MM.1S (cell line): ENCODE measurements around the gene ANKS4B.

Experiments
- DNase-seq: peaks from one replicate; pipeline ENCODE4 v3.0.0-alpha.2; 2015
- H2AFZ ChIP-seq: fragments of 300-600 bp; sonication (generic); 2 replicates; pipeline ENCODE4 v1.6.0; 2016; ENCODE audit warnings: antibody characterized with exemption, low read length
- H3F3A ChIP-seq: fragments of 300-600 bp; sonication (generic); 2 replicates; pipeline ENCODE4 v1.6.1; 2016; ENCODE audit warnings: mild to moderate bottlenecking, antibody characterized with exemption, low read length, moderate library complexity, mixed read lengths; ENCODE audit not compliant: insufficient read depth
- H3K27ac ChIP-seq: fragments of 300-600 bp; sonication (generic); 2 replicates; pipeline ENCODE4 v1.5.1; 2016; ENCODE audit warnings: mild to moderate bottlenecking, low read length
- H3K27me3 ChIP-seq: fragments of 300-600 bp; sonication (generic); replicated peaks from 2 replicates; pipeline ENCODE4 v1.6.0; 2016; ENCODE audit warnings: low read length; ENCODE audit not compliant: insufficient read depth
- H3K36me3 ChIP-seq: fragments of 300-600 bp; sonication (generic); replicated peaks from 2 replicates; pipeline ENCODE4 v1.6.1; 2016; ENCODE audit warnings: mild to moderate bottlenecking, low read length, mixed read lengths; ENCODE audit not compliant: insufficient read depth
- H3K4me1 ChIP-seq: fragments of 300-600 bp; sonication (generic); 2 replicates; pipeline ENCODE4 v1.6.1; 2016; ENCODE audit warnings: low read length, mixed read lengths
- H3K4me2 ChIP-seq: fragments of 300-600 bp; sonication (generic); 2 replicates; pipeline ENCODE4 v1.6.0; 2016; ENCODE audit warnings: low read depth, low read length
- H3K4me3 ChIP-seq: fragments of 300-600 bp; sonication (generic); 2 replicates; pipeline ENCODE4 v1.5.1; 2016; ENCODE audit warnings: low read length, mixed read lengths
- H3K79me2 ChIP-seq: fragments of 300-600 bp; sonication (generic); 2 replicates; pipeline ENCODE4 v1.6.1; 2016; ENCODE audit warnings: mixed run types, low read length, mixed read lengths
- H3K9ac ChIP-seq: fragments of 300-600 bp; sonication (generic); 2 replicates; pipeline ENCODE4 v1.6.1; 2016; ENCODE audit warnings: low read length, mixed read lengths
- H3K9me2 ChIP-seq: fragments of 300-600 bp; sonication (generic); replicated peaks from 2 replicates; pipeline ENCODE4 v1.6.1; 2016; ENCODE audit warnings: mild to moderate bottlenecking, low read length, mixed read lengths; ENCODE audit not compliant: insufficient read depth
- H3K9me3 ChIP-seq: fragments of 300-600 bp; sonication (generic); replicated peaks from 2 replicates; pipeline ENCODE4 v1.6.1; 2016; ENCODE audit warnings: mild to moderate bottlenecking, low read length, mixed read lengths; ENCODE audit not compliant: insufficient read depth
- H4K20me1 ChIP-seq: fragments of 300-600 bp; sonication (generic); 2 replicates; pipeline ENCODE4 v1.6.1; 2016; ENCODE audit warnings: mild to moderate bottlenecking, low read length, moderate library complexity, mixed read lengths; ENCODE audit not compliant: insufficient read depth
- CTCF ChIP-seq: fragments of 300-600 bp; sonication (generic); IDR thresholded peaks from 2 replicates; pipeline ENCODE4 v1.5.1; 2016; ENCODE audit warnings: antibody characterized with exemption, low read length, mixed read lengths
- EZH2 ChIP-seq: fragments of 300-600 bp; sonication (generic); optimal IDR thresholded peaks from 2 replicates; pipeline ENCODE3; 2017; ENCODE audit warnings: low read depth, mild to moderate bottlenecking, antibody characterized with exemption, low read length, mixed read lengths
- EZH2phosphoT487 ChIP-seq: fragments of 300-600 bp; sonication (generic); IDR thresholded peaks from 2 replicates; pipeline ENCODE4 v1.6.1; 2018; ENCODE audit warnings: antibody characterized with exemption, low read length

Gene ANKS4B

DNA sequence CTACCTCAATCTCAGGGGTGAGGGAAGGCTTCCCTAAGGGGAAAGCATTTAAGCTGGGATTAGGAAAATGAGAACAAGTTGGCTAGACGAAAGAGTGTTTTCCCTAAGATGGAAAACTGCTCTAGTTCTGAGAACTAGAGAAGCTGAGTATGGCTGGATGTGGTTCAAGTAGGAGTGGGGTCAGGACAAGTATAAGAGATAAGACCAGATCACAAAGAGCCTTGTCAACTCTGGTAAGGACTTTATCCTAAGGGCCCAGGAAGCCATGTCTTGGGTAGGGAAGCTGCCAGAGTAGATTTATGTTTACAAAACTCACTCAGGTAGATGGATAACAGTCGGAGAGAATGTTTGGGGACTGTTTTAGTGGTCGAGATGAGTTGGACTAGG is 1.7 kb downstream of the ANKS4B start:
- no peaks in the 10 kb centered on the region for H3F3A ChIP-seq
- DNase-seq, result no peak
- no peaks in the 10 kb centered on the region for H4K20me1 ChIP-seq
- no peaks in the 10 kb centered on the region for H3K9me3 ChIP-seq
- no peaks in the 10 kb centered on the region for H3K36me3 ChIP-seq
- H3K9me2 ChIP-seq, result no peaks in the 10 kb centered on the region
- H3K4me3 ChIP-seq, result no peak overlapping the region
- no peaks in the 10 kb centered on the region for H3K79me2 ChIP-seq
- no peak overlapping the region for H3K4me2 ChIP-seq
- no peak overlapping the region for H2AFZ ChIP-seq
- no peak overlapping the region for H3K27ac ChIP-seq
- H3K27me3 ChIP-seq, result no peaks in the 10 kb centered on the region
- no peak overlapping the region for H3K9ac ChIP-seq
- H3K4me1 ChIP-seq, result no peaks in the 10 kb centered on the region
- TF ChIP-seq EZH2phosphoT487 (no peak), EZH2 (no peak), CTCF (no peak)

DNA sequence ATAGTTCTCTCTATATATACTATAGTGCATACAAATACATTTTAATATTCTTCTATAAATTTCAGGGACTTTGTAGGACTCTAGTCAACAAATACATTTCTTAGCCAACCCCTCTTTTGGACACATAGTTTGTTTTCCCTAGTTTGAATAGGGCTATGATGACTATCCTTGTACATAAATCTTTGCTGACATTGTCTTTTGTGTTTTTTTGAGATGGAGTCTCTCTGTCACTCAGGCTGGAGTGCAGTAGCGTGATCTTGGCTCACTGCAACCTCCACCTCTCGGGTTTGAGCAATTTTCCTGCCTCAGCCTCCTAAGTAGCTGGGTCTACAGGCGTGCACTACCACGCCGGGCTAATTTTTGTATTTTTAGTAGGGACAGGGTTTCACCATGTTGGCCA is 3.3 kb downstream of the ANKS4B start:
- Histone ChIP-seq H3K4me1 (no peaks in the 10 kb centered on the region), H3K9ac (no peak overlapping the region), H3K4me2 (no peak overlapping the region), H3K4me3 (no peak overlapping the region), H2AFZ (no peak overlapping the region), H3K36me3 (no peaks in the 10 kb centered on the region), H3F3A (no peaks in the 10 kb centered on the region), H3K27me3 (no peaks in the 10 kb centered on the region), H3K79me2 (no peaks in the 10 kb centered on the region), H3K9me3 (no peaks in the 10 kb centered on the region), H3K27ac (no peak overlapping the region), H4K20me1 (no peaks in the 10 kb centered on the region), H3K9me2 (no peaks in the 10 kb centered on the region)
- TF ChIP-seq EZH2 (no peak), CTCF (no peak), EZH2phosphoT487 (no peak)
- no peak for DNase-seq

DNA sequence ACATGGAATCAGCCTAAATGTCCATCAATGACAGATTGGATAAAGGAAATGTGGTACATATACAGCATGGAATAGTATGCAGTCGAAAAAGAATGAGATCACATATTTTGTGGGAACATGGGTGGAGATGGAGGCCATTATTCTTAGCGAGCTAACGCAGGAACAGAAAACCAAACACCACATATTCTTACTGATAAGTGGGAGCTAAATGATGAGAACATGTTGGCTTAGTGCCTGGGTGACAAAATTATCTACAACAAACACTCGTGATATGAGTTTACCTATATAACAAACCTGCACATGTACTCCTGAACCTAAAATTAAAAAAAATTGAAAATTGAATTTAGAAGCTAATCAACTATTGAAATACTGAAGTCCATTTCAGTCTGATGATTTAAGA is 6.1 kb downstream of the ANKS4B start:
- Histone ChIP-seq H2AFZ (no peak overlapping the region), H3K9me2 (no peaks in the 10 kb centered on the region), H3K27me3 (no peaks in the 10 kb centered on the region), H3F3A (no peaks in the 10 kb centered on the region), H3K79me2 (no peaks in the 10 kb centered on the region), H3K4me3 (no peak overlapping the region), H3K9me3 (no peaks in the 10 kb centered on the region), H3K4me2 (no peak overlapping the region), H4K20me1 (no peaks in the 10 kb centered on the region), H3K27ac (no peak overlapping the region), H3K9ac (no peak overlapping the region), H3K36me3 (no peaks in the 10 kb centered on the region), H3K4me1 (no peaks in the 10 kb centered on the region)
- no peak for DNase-seq
- TF ChIP-seq EZH2phosphoT487 (no peak), EZH2 (no peak), CTCF (no peak)
